Testis (tissue), 3 donors: ENCODE measurements around the gene LDHD. TPM values are rescaled to one million over a fixed set of nuclear protein-coding genes. Genes with fewer than 3 reads are reported as not detected.

Experiments used
- DNase-seq: peaks from one replicate; pipeline ENCODE4 v3.0.0-alpha.2; 2019
- H3K27ac ChIP-seq, 2 donors: fragments of 200-600 bp; sonication (generic); one replicate each; pipeline ENCODE4 v1.5.1; 2019
- H3K27me3 ChIP-seq: fragments of 200-600 bp; sonication (generic); one replicate; pipeline ENCODE4 v1.5.1; 2019
- H3K36me3 ChIP-seq: fragments of 200-600 bp; sonication (generic); one replicate; pipeline ENCODE4 v1.5.1; 2017; ENCODE audit warnings: low read depth; ENCODE audit errors: missing control alignments
- H3K4me1 ChIP-seq: fragments of 200-600 bp; sonication (generic); one replicate; pipeline ENCODE4 v1.5.1; 2019
- H3K4me3 ChIP-seq, 2 donors: fragments of 200-600 bp; sonication (generic); one replicate each; pipeline ENCODE4 v1.5.1; 2017 to 2019
- H3K9me3 ChIP-seq: fragments of 200-600 bp; sonication (generic); one replicate; pipeline ENCODE4 v1.5.1; 2017
- CTCF ChIP-seq, 3 experiments: fragments of 450-650 bp in 2 of 3; fragments of 200-600 bp in 1 of 3; sonication (generic) in 1 of 3; IDR thresholded peaks; one replicate each; pipeline ENCODE4 v1.5.1; 2016 to 2019; ENCODE audit warnings: antibody characterized with exemption in 3 of 3, mild to moderate bottlenecking in 2 of 3, moderate library complexity in 1 of 3
- POLR2A ChIP-seq: fragments of 450-650 bp; IDR thresholded peaks from one replicate; pipeline ENCODE4 v1.6.1; 2017; ENCODE audit warnings: antibody characterized with exemption, mild to moderate bottlenecking, moderate library complexity
- WGBS, 2 donors: methylation state at CpG; one replicate each; pipeline ENCODE4 v1.1.5; 2018; 5-methylcytosine and 5-hydroxymethylcytosine counted together
- intact Hi-C: fragments of 100-400 bp; cut with DNase I; formaldehyde crosslinking; loops from one replicate; pipeline ENCODE4 v1.15.1; 2023; ENCODE audit warnings: low total_unique reads
- polyA plus RNA-seq: library from polyadenylated mRNA; stranded (reverse); fragments of 350-450 nt; fragmentation: Illumina TruSeq; extraction: RNeasy Lipid Tissue Mini Kit (QIAGEN cat#74804); gene quantifications from one replicate; pipeline ENCODE4 v1.2.3, GENCODE V29; 2014; ENCODE audit warnings: low read depth, low replicate concordance; ENCODE audit not compliant: insufficient read depth
- total RNA-seq, 2 donors: library from RNA; depleted of rRNA; stranded (reverse); fragments of >200 nt; gene quantifications; one replicate each; pipeline ENCODE4 v1.2.3, GENCODE V29; 2016

Gene LDHD
- total and polyA plus RNA-seq, 3 donors from 2014 or later = 4.2 to 14.4 (median 5.0) TPM

GRCh38 chr16:75086688-75087374 is 29.7 kb downstream of the LDHD start:
- TF ChIP-seq CTCF (IDR thresholded peaks at IDR 0.05) (no peak), POLR2A (no peak)
- no peaks in the 10 kb centered on the region for H3K36me3 ChIP-seq
- no peak for DNase-seq
- intact Hi-C loops = no loop called here
- H3K4me1 ChIP-seq = peaks cover 11% of the 10 kb centered on the region
- H3K9me3 ChIP-seq = no peaks in the 10 kb centered on the region
- H3K27ac ChIP-seq = no peak overlapping the region
- 92 to 95% methylated on average over 10 of the region's 10 CpGs for WGBS, 2 donors
- no peaks in the 10 kb centered on the region for H3K27me3 ChIP-seq
- no peak overlapping the region for H3K4me3 ChIP-seq

GRCh38 chr16:75086281-75086680 is 30.3 kb downstream of the LDHD start:
- Histone ChIP-seq H3K9me3 (no peaks in the 10 kb centered on the region), H3K27ac (no peak overlapping the region), H3K27me3 (no peaks in the 10 kb centered on the region), H3K4me1 (peaks cover 11% of the 10 kb centered on the region), H3K4me3 (no peak overlapping the region), H3K36me3 (no peaks in the 10 kb centered on the region)
- no peak for TF ChIP-seq CTCF (IDR thresholded peaks at IDR 0.05)
- no peak for DNase-seq
- WGBS, 2 donors = 93 to 96% methylated on average over 1 of the region's 1 CpG
- intact Hi-C loops = no loop called here

GRCh38 chr16:75085556-75085955 is 31.0 kb downstream of the LDHD start:
- TF ChIP-seq POLR2A = no peak
- TF ChIP-seq CTCF (IDR thresholded peaks at IDR 0.05) = no peak
- intact Hi-C loops = no loop called here
- H3K27ac ChIP-seq = no peak overlapping the region
- no peaks in the 10 kb centered on the region for H3K9me3 ChIP-seq
- no peak overlapping the region for H3K4me3 ChIP-seq
- 90 to 93% methylated on average over 4 of the region's 4 CpGs for WGBS, 2 donors
- no peaks in the 10 kb centered on the region for H3K27me3 ChIP-seq
- no peak for DNase-seq
- peaks cover 11% of the 10 kb centered on the region for H3K4me1 ChIP-seq
- no peaks in the 10 kb centered on the region for H3K36me3 ChIP-seq

- intact Hi-C loops = no loop called here
- 91 to 95% methylated on average over 5 of the region's 5 CpGs for WGBS, 2 donors
- no peak overlapping the region for H3K27ac ChIP-seq
- H3K4me1 ChIP-seq = peaks cover 11% of the 10 kb centered on the region
- no peaks in the 10 kb centered on the region for H3K9me3 ChIP-seq
- no peak overlapping the region for H3K4me3 ChIP-seq
- no peak for TF ChIP-seq CTCF (IDR thresholded peaks at IDR 0.05)
- no peak for DNase-seq
- no peaks in the 10 kb centered on the region for H3K27me3 ChIP-seq
- H3K36me3 ChIP-seq = no peaks in the 10 kb centered on the region
These were observed 32.8 kb downstream of the LDHD start for GRCh38 chr16:75083813-75084212.

- H3K27ac ChIP-seq = no peak overlapping the region
- no peak for DNase-seq
- no peaks in the 10 kb centered on the region for H3K36me3 ChIP-seq
- TF ChIP-seq CTCF (IDR thresholded peaks at IDR 0.05) = no peak
- TF ChIP-seq POLR2A = no peak
- H3K4me3 ChIP-seq = no peak overlapping the region
- WGBS, 2 donors = 82 to 83% methylated on average over 6 of the region's 6 CpGs
- intact Hi-C loops = no loop called here
- no peaks in the 10 kb centered on the region for H3K9me3 ChIP-seq
- no peaks in the 10 kb centered on the region for H3K27me3 ChIP-seq
- no peaks in the 10 kb centered on the region for H3K4me1 ChIP-seq
These were observed 35.3 kb downstream of the LDHD start for GRCh38 chr16:75081179-75081859.
